Mesothelial cell of epicardium (in vitro differentiated cells): ENCODE measurements around the gene PPP1R7. TPM values are rescaled to one million over a fixed set of nuclear protein-coding genes. Genes with fewer than 3 reads are reported as not detected.

Experiments used
- DNase-seq, 2 experiments: peaks; one replicate each; pipeline ENCODE4 v3.0.0; 2021; ENCODE audit warnings: low spot score in 2 of 2; ENCODE audit not compliant: unreplicated experiment in 2 of 2
- H3K27ac Mint-ChIP-seq: 2 replicates; pipeline ENCODE4 v1.8.0; 2021; ENCODE audit warnings: mixed read lengths
- H3K27me3 Mint-ChIP-seq: 2 replicates; pipeline ENCODE4 v1.8.0; 2021; ENCODE audit warnings: low read depth, mixed read lengths
- H3K36me3 Mint-ChIP-seq: 2 replicates; pipeline ENCODE4 v1.8.0; 2021; ENCODE audit warnings: mixed read lengths
- H3K4me1 Mint-ChIP-seq: 2 replicates; pipeline ENCODE4 v1.8.0; 2021; ENCODE audit warnings: mixed read lengths
- H3K4me3 Mint-ChIP-seq: 2 replicates; pipeline ENCODE4 v1.8.0; 2021; ENCODE audit warnings: mild to moderate bottlenecking, moderate library complexity, mixed read lengths
- H3K9me3 Mint-ChIP-seq: 2 replicates; pipeline ENCODE4 v1.8.0; 2021; ENCODE audit warnings: mixed read lengths
- total RNA-seq: library from RNA; stranded (reverse); gene quantifications from 3 replicates; pipeline ENCODE4 v1.2.1, GENCODE V29; 2021
- TF ChIP-seq, protein P1 (sequence below): fragments of 200-600 bp; sonication (generic); IDR thresholded peaks from one replicate; pipeline ENCODE4 v1.5.0; 2021; ENCODE audit warnings: antibody characterized with exemption; ENCODE audit not compliant: unreplicated experiment

PPP1R7 gene
- total RNA-seq, 1 donor from 2014 or later, result 37.3 TPM

DNA sequence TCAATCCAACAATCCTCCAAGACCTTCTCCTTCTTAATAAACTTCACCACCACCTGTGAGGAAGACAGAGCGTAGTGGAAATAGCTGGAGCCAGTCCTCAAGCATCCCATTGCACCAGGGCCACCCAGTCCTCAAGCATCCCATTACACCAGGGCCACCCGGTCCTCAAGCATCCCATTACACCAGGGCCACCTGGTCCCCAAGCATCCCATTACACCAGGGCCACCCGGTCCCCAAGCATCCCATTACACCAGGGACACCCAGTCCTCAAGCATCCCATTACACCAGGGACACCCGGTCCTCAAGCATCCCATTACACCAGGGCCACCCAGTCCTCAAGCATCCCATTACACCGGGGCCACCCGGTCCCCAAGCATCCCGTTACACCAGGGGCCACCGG lies 34.9 kb upstream of the PPP1R7 start:
- TF ChIP-seq, protein P1, sequence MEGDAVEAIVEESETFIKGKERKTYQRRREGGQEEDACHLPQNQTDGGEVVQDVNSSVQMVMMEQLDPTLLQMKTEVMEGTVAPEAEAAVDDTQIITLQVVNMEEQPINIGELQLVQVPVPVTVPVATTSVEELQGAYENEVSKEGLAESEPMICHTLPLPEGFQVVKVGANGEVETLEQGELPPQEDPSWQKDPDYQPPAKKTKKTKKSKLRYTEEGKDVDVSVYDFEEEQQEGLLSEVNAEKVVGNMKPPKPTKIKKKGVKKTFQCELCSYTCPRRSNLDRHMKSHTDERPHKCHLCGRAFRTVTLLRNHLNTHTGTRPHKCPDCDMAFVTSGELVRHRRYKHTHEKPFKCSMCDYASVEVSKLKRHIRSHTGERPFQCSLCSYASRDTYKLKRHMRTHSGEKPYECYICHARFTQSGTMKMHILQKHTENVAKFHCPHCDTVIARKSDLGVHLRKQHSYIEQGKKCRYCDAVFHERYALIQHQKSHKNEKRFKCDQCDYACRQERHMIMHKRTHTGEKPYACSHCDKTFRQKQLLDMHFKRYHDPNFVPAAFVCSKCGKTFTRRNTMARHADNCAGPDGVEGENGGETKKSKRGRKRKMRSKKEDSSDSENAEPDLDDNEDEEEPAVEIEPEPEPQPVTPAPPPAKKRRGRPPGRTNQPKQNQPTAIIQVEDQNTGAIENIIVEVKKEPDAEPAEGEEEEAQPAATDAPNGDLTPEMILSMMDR, result no peak
- Mint-ChIP-seq H3K9me3 (no peaks in the 10 kb centered on the region), H3K27ac (no peak overlapping the region)

DNA sequence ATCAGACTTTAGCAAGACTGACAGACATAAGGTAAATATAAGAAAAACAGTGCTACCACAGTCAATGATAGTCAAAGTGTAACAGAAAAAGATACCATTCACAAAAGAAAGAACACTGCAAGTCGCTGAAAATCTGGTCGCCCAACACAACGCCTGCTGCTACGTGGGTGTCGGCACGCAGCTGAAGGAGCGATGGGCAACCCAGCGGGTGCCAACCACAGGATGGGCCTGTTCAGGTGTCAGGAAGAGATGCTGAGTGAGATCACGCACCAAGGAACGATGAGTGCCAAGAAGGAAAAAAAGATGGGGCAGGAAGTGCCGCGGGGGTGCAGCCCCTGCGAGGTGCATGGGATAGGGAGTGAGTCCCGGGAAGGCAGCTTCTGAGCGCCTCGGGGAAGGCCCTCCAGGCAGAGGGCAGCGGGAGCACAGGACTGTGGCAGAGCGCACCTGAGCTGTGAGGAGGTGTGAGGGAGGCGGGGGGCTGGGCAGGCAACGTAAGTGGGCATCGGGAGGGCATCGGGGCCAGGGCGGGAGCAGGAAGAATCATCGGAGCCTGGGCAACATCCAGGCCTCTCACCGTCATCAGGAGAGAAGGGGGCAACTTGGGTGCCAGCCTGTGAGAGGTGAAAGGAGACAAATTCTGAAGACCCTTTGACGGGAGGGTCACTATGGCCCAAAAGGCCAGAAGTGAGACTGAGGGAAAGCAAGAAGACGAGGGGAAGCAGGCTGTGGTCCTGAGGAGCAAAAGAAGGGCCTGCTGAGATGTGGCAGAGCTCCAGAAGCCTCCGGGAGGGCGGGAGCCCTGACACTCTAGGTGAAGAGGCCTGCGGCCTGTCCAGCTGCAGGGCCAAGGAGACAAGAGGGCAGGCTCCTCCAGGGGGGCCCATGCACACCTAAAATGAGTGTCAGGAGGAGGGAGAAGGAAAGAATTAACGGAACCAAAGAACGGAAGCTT lies 33.4 kb upstream of the PPP1R7 start:
- TF ChIP-seq, protein P1, result no peak
- peaks cover 5% of the 10 kb centered on the region for H3K9me3 Mint-ChIP-seq
- H3K27me3 Mint-ChIP-seq, result no peaks in the 10 kb centered on the region
- no peak overlapping the region for H3K27ac Mint-ChIP-seq
- no peak for DNase-seq
- peaks cover 16% of the 10 kb centered on the region for H3K36me3 Mint-ChIP-seq
- no peaks in the 10 kb centered on the region for H3K4me1 Mint-ChIP-seq
- no peak overlapping the region for H3K4me3 Mint-ChIP-seq

More for the DNA sequence above, 34.9 kb upstream of the PPP1R7 start:
- DNase-seq, result no peak
- Mint-ChIP-seq H3K36me3 (peaks cover 2% of the 10 kb centered on the region), H3K27me3 (no peaks in the 10 kb centered on the region), H3K4me1 (no peaks in the 10 kb centered on the region), H3K4me3 (no peak overlapping the region)

DNA sequence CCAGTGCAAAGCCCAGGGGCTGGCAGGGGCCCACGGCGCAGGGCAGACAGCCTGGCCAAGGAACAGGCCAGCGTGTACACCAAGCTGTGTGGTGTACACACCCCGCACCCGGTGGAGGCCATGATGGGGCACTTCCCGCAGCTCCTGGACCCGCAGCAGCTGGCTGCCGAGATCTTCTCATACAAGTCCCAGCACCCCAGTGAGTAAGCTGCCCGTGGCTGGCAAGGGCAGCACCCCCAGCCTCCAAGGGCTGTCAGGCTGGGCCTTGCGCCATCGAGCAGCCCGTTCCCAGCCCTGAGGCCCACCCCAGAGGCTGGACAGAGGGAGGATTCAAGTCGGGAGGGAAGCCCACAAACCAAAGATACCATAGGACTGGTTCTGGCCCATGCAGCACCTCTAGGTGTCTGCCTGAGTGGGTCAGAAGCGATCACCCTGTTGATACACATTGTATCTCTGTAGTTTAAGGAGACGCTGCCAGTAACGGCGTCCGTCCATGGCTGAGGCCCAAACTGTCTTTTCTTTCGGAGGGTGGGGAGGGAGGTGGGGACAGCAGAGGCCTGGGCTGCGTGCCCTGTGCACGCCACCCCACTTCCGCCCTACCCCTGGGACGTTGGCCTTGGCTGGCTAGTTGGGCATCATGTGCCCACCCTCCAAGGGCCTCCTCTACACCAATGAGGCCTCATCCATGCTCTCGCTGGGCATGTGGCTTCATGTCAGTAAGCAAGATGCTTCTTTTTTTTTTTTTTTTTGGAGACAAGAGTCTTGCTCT lies 31.3 kb upstream of the PPP1R7 start:
- Mint-ChIP-seq H3K27me3 (no peaks in the 10 kb centered on the region), H3K4me3 (no peak overlapping the region), H3K4me1 (no peaks in the 10 kb centered on the region), H3K27ac (no peak overlapping the region), H3K36me3 (peaks cover 18% of the 10 kb centered on the region), H3K9me3 (peaks cover 5% of the 10 kb centered on the region)
- no peak for DNase-seq
- TF ChIP-seq, protein P1, result no peak

DNA sequence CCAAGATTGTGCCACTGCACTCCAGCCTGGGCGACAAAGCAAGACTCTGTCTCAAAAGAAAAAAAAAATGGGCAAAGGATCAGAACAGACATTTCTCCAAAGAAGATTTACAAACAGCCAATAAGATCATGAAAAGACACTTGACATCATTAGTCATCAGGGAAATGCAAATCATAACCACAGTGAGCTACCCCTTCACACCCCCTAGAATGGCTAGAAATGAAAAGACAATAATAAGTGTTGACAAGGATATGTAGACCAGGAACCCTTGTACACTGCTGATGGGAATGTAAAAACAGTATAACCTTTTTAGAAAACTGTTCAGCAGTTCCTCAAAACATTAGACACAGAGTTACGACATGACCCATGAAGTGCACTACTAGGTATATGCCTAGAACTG lies 29.8 kb upstream of the PPP1R7 start:
- no peak for DNase-seq
- Mint-ChIP-seq H3K9me3 (peaks cover 5% of the 10 kb centered on the region), H3K27me3 (no peaks in the 10 kb centered on the region), H3K36me3 (peaks cover 18% of the 10 kb centered on the region), H3K27ac (no peak overlapping the region), H3K4me3 (no peak overlapping the region), H3K4me1 (no peaks in the 10 kb centered on the region)
- TF ChIP-seq, protein P1, result no peak

DNA sequence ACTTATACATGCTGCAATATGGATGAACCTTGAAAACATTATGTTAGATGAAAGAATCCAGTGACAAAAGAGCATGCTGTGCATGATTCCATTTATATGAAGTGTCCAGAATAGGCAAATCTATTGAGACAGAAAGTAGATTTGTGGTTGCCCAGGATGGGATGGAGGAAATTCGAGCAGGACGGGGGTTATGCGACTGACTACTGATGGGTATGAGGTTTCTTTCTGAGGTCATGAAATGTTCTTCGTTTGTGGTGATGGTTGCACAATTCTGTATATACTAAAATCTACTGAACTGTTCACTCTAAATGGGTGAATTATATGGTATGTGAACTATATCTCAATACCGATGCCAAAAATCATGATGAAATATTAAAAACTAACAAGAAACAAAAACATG lies 29.3 kb upstream of the PPP1R7 start:
- no peaks in the 10 kb centered on the region for H3K4me1 Mint-ChIP-seq
- H3K9me3 Mint-ChIP-seq, result peaks cover 5% of the 10 kb centered on the region
- H3K27ac Mint-ChIP-seq, result no peak overlapping the region
- TF ChIP-seq, protein P1, result no peak
- no peak overlapping the region for H3K4me3 Mint-ChIP-seq
- no peaks in the 10 kb centered on the region for H3K27me3 Mint-ChIP-seq
- no peak for DNase-seq
- peaks cover 18% of the 10 kb centered on the region for H3K36me3 Mint-ChIP-seq
